B cell (primary cell): ENCODE results near the gene BMP2K. TPM values are rescaled to one million over a fixed set of nuclear protein-coding genes. Genes with fewer than 3 reads are reported as not detected.
A peak's percentile ranks its signal among the peaks of the same experiment; 100 is the strongest.

Experiments
- ATAC-seq: fragments of 200-7000 bp; cut with Tn5 transposase; one replicate; pipeline ENCODE4 v1.10.0; 2021; ENCODE audit warnings: low read depth, mild to moderate bottlenecking, moderate number of reproducible peaks, moderate library complexity
- CTCF ChIA-PET: fragments of 350-600 bp; sonication (Branson Sonifier 250); formaldehyde crosslinking; loops from one replicate; lab custom pipeline; 2021; ENCODE audit warnings: antibody characterized with exemption, inconsistent platforms; lab: Charles Lee
- POLR2A ChIA-PET: fragments of 350-600 bp; sonication (Branson Sonifier 250); formaldehyde crosslinking; loops from one replicate; lab custom pipeline; 2021; ENCODE audit warnings: antibody characterized with exemption; lab: Charles Lee
- DNase-seq: peaks from one replicate; pipeline ENCODE4 v3.0.0; 2013
- H2AFZ ChIP-seq: 2 replicates; pipeline ENCODE4 v1.6.1; 2012; ENCODE audit warnings: mild to moderate bottlenecking, low read depth, low read length; ENCODE audit not compliant: insufficient read depth, poor library complexity, severe bottlenecking
- H3K27ac ChIP-seq, 2 donors: 1 replicate in 1 of 2; 2 replicates in 1 of 2; pipeline ENCODE4 v1.5.1; 2012 to 2013; ENCODE audit warnings: low read length in 2 of 2, mild to moderate bottlenecking in 2 of 2, moderate library complexity in 1 of 2
- H3K27me3 ChIP-seq, 4 experiments: fragments of 200-600 bp in 1 of 4; sonication (generic) in 1 of 4; replicated peaks in 1 of 4; 1 replicate in 2 of 4; 2 replicates in 2 of 4; pipeline versions ENCODE4 v1.6.1 to v1.7.0; 2013 to 2016; ENCODE audit warnings: low read length in 3 of 4, mild to moderate bottlenecking in 2 of 4, mixed read lengths in 1 of 4, moderate library complexity in 1 of 4; ENCODE audit not compliant: insufficient read depth in 4 of 4, control insufficient read depth in 3 of 4; ENCODE audit errors: control extremely low read depth in 1 of 4
- H3K36me3 ChIP-seq, 2 experiments: replicated peaks in 1 of 2; 1 replicate in 1 of 2; 2 replicates in 1 of 2; pipeline versions ENCODE4 v1.6.1 to v1.7.1; 2013; ENCODE audit warnings: low read length in 1 of 2; ENCODE audit not compliant: insufficient read depth in 2 of 2, control insufficient read depth in 1 of 2; ENCODE audit errors: control extremely low read depth in 1 of 2, extremely low read depth in 1 of 2
- H3K4me1 ChIP-seq, 2 donors: fragments of 200-600 bp in 1 of 2; sonication (generic) in 1 of 2; 1 replicate in 1 of 2; 2 replicates in 1 of 2; pipeline versions ENCODE4 v1.5.1 to v1.6.1; 2013 to 2017; ENCODE audit warnings: low read length in 2 of 2; ENCODE audit not compliant: control insufficient read depth in 2 of 2, insufficient read depth in 2 of 2
- H3K4me2 ChIP-seq: replicated peaks from 2 replicates; pipeline ENCODE3; 2012; ENCODE audit warnings: mild to moderate bottlenecking, low read depth, low read length; ENCODE audit not compliant: poor library complexity, severe bottlenecking
- H3K4me3 ChIP-seq, 5 experiments: fragments of 200-600 bp in 1 of 5; sonication (generic) in 1 of 5; 1 replicate in 3 of 5; 2 replicates in 2 of 5; pipeline versions ENCODE4 v1.5.1 to v1.7.0; 2011 to 2016; ENCODE audit warnings: low read length in 4 of 5, mild to moderate bottlenecking in 4 of 5, low read depth in 2 of 5, control low read depth in 1 of 5, moderate library complexity in 1 of 5; ENCODE audit not compliant: insufficient read depth in 1 of 5; ENCODE audit errors: control extremely low read depth in 1 of 5, extremely low read depth in 1 of 5
- H3K79me2 ChIP-seq: fragments of 200-600 bp; sonication (generic); one replicate; pipeline ENCODE4 v1.6.0; 2016; ENCODE audit warnings: low read length; ENCODE audit not compliant: control insufficient read depth, insufficient read depth
- H3K9ac ChIP-seq: fragments of 200-600 bp; sonication (generic); 2 replicates; pipeline ENCODE4 v1.6.1; 2017; ENCODE audit warnings: mild to moderate bottlenecking, low read length, moderate library complexity
- H3K9me3 ChIP-seq, 3 donors: one replicate each; pipeline versions ENCODE4 v1.6.1 to v1.7.1; 2013; ENCODE audit warnings: low read length in 2 of 3; ENCODE audit not compliant: control insufficient read depth in 2 of 3, insufficient read depth in 1 of 3; ENCODE audit errors: control extremely low read depth in 1 of 3
- H4K20me1 ChIP-seq: 2 replicates; pipeline ENCODE4 v1.6.0; 2012; ENCODE audit warnings: mild to moderate bottlenecking, low read length; ENCODE audit not compliant: insufficient read depth, control insufficient read depth, poor library complexity, severe bottlenecking
- H3K27ac Mint-ChIP-seq: one replicate; pipeline ENCODE4 v1.8.0; 2021; ENCODE audit warnings: mixed read lengths
- H3K27me3 Mint-ChIP-seq: one replicate; pipeline ENCODE4 v1.8.0; 2021; ENCODE audit warnings: mixed read lengths
- H3K4me1 Mint-ChIP-seq: one replicate; pipeline ENCODE4 v1.8.0; 2021; ENCODE audit warnings: mixed read lengths
- H3K4me3 Mint-ChIP-seq: one replicate; pipeline ENCODE4 v1.8.0; 2021; ENCODE audit warnings: mixed read lengths
- H3K9me3 Mint-ChIP-seq: one replicate; pipeline ENCODE4 v1.8.0; 2022; ENCODE audit warnings: mixed read lengths; ENCODE audit not compliant: insufficient read depth
- EZH2 ChIP-seq: IDR thresholded peaks from 2 replicates; pipeline ENCODE4 v1.6.1; 2012; ENCODE audit warnings: borderline replicate concordance, low read depth, mild to moderate bottlenecking, moderate library complexity, low read length; ENCODE audit not compliant: insufficient read depth, poor library complexity, severe bottlenecking
- WGBS: methylation state at CpG from one replicate; pipeline ENCODE4 v1.1.5; 2013; ENCODE audit warnings: missing lambda C conversion rate; ENCODE audit not compliant: insufficient coverage; 5-methylcytosine and 5-hydroxymethylcytosine counted together
- intact Hi-C: fragments of 100-400 bp; cut with micrococcal nuclease; formaldehyde crosslinking; loops from one replicate; pipeline ENCODE4 v1.10.0; 2022
- polyA plus RNA-seq: library from polyadenylated mRNA; depleted of rRNA; stranded (reverse); fragments of >200 nt; gene quantifications from 2 replicates; pipeline ENCODE4 v1.2.3, GENCODE V29; 2012
- total RNA-seq, 2 donors: library from RNA; stranded (reverse); fragments of 120-200 nt in 1 of 2; gene quantifications; 1 replicate in 1 of 2; 2 replicates in 1 of 2; pipeline versions ENCODE4 v1.2.3 to v1.2.4, GENCODE V29; 2013 to 2022
- TF ChIP-seq, protein P1 (sequence below): fragments of 200-600 bp; IDR thresholded peaks from one replicate; pipeline ENCODE4 v1.8.0; 2022; ENCODE audit warnings: antibody characterized with exemption, mild to moderate bottlenecking

Gene BMP2K
- total and polyA plus RNA-seq, 2 donors (not counting 1 experiment from before 2014, with no cell fraction given) = 59.1 to 117 TPM

DNA sequence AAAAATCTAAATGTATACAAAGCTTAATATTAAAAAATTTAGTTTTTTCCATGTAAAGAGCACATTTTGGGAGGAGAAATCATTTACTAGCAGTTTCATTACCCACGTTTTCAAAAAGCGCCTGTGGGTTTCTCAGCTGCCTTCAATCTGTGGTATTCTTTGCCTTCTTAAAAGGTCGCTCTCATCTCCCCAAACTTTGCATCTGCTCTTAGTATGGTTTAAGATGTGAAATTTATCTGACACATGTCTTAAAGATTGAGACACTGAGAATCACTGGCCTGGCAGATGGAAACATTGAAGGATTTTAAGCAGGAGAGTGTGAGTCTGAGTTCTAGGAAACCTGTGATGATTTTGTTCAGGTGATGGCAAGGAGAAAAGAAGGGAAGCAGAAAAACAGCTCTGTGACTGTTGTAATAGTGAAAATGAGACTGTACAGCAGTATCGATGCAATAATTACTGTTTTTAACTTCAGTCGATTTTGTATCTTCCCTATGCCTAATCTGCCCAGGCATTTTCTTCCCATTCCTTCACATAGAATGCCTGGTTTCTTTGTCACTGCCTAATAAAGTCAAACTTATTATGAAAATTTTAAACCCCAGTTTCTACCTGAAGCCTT lies 87.2 kb downstream of the BMP2K start:
- Histone ChIP-seq H2AFZ (peak overlapping the region; percentile 30), H3K79me2 (peaks cover 14% of the 10 kb centered on the region), H3K36me3 (peaks cover 15 to 61% of the 10 kb centered on the region in 2 experiments), H3K9me3 (no peaks in the 10 kb centered on the region), H3K27ac (peak overlapping the region in 1 of 2 donors; percentile 75), H3K9ac (peak overlapping the region; percentile 8), H3K27me3 (no peaks in the 10 kb centered on the region), H3K4me3 (no peak overlapping the region), H4K20me1 (peaks cover 4% of the 10 kb centered on the region), H3K4me1 (peaks cover 6 to 7% of the 10 kb centered on the region in 2 donors), H3K4me2 (no peak overlapping the region)
- H3K27ac Mint-ChIP-seq = peak overlapping the region; percentile 75
- POLR2A ChIA-PET = no interaction called here
- CTCF ChIA-PET = interaction anchor here (0.6 to 6.4 kb wide), 34 partner anchors 9 to 904 kb away, joined by 3 to 164 read pairs (median 4); no protein-coding TSS in a partner anchor
- TF ChIP-seq, protein P1, sequence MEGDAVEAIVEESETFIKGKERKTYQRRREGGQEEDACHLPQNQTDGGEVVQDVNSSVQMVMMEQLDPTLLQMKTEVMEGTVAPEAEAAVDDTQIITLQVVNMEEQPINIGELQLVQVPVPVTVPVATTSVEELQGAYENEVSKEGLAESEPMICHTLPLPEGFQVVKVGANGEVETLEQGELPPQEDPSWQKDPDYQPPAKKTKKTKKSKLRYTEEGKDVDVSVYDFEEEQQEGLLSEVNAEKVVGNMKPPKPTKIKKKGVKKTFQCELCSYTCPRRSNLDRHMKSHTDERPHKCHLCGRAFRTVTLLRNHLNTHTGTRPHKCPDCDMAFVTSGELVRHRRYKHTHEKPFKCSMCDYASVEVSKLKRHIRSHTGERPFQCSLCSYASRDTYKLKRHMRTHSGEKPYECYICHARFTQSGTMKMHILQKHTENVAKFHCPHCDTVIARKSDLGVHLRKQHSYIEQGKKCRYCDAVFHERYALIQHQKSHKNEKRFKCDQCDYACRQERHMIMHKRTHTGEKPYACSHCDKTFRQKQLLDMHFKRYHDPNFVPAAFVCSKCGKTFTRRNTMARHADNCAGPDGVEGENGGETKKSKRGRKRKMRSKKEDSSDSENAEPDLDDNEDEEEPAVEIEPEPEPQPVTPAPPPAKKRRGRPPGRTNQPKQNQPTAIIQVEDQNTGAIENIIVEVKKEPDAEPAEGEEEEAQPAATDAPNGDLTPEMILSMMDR = no peak
- no peak for TF ChIP-seq EZH2
- H3K4me1 Mint-ChIP-seq = peaks cover 17% of the 10 kb centered on the region
- H3K27me3 Mint-ChIP-seq = no peaks in the 10 kb centered on the region
- H3K9me3 Mint-ChIP-seq = no peaks in the 10 kb centered on the region
- DNase-seq (peak; percentile 15), ATAC-seq (no peak)
- no CpG with 5 or more reads among the region's 5 CpGs for WGBS
- peak overlapping the region; percentile 20 for H3K4me3 Mint-ChIP-seq
- intact Hi-C loops = loop anchor here (2.0 to 10.0 kb wide), 5 partner anchors 19 to 219 kb away; partner anchors contain the start of gene BMP2K

DNA sequence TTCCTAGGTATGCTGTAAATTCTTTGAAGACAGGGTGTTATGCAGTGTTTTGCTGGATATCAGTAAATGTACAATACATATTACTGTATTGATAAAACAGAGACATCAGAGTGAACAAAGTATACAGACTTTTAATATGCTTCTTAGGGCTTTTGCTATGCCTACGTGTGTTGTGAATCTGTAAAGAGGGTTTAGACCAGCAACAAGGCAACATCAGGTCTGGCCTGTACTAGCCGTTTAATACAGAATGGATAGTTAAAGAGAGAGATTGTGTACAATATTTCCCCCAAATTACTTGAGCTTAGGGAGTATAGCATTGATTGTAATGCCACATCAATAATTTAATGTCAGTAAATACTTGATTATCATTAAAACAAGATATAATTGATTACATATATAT lies 87.8 kb downstream of the BMP2K start:
- no peak for TF ChIP-seq EZH2
- TF ChIP-seq, protein P1 = no peak
- DNase-seq (no peak), ATAC-seq (no peak)
- ChIA-PET CTCF (interaction anchor here (0.6 to 6.4 kb wide), 39 partner anchors 8 to 1601 kb away, joined by 3 to 164 read pairs (median 4); partner anchors contain the start of gene BMP2K), POLR2A (no interaction called here)
- peak overlapping the region; percentile 7 for H3K27ac Mint-ChIP-seq
- Histone ChIP-seq H3K27me3 (no peaks in the 10 kb centered on the region), H4K20me1 (peaks cover 4% of the 10 kb centered on the region), H3K79me2 (peaks cover 14% of the 10 kb centered on the region), H2AFZ (peak overlapping the region; percentile 28), H3K9ac (no peak overlapping the region), H3K9me3 (no peaks in the 10 kb centered on the region), H3K4me1 (peaks cover 6 to 7% of the 10 kb centered on the region in 2 donors), H3K36me3 (peaks cover 15 to 66% of the 10 kb centered on the region in 2 experiments), H3K4me2 (no peak overlapping the region), H3K27ac (peak overlapping the region in 1 of 2 donors; percentile 75), H3K4me3 (no peak overlapping the region)
- intact Hi-C loops = loop anchor here (1.0 to 10.0 kb wide), 7 partner anchors 19 to 905 kb away; partner anchors contain the start of gene BMP2K
- H3K9me3 Mint-ChIP-seq = no peaks in the 10 kb centered on the region
- no CpG with 5 or more reads among the region's 2 CpGs for WGBS
- H3K4me3 Mint-ChIP-seq = no peak overlapping the region
- H3K4me1 Mint-ChIP-seq = peaks cover 17% of the 10 kb centered on the region
- no peaks in the 10 kb centered on the region for H3K27me3 Mint-ChIP-seq
